Activated CD8-positive, alpha-beta T cell treated with anti-CD3 and anti-CD28 coated beads for 36 hours (primary cell): ENCODE results near the gene LHX3. TPM values are rescaled to one million over a fixed set of nuclear protein-coding genes. Genes with fewer than 3 reads are reported as not detected.

Source experiments
- ATAC-seq: fragments of 200-7000 bp; cut with Tn5 transposase; one replicate; pipeline ENCODE4 v1.10.0; 2021; ENCODE audit warnings: mild to moderate bottlenecking, moderate library complexity
- CTCF ChIA-PET: fragments of 350-600 bp; sonication (Branson Sonifier 250); formaldehyde crosslinking; loops from one replicate; lab custom pipeline; 2021; ENCODE audit warnings: antibody characterized with exemption; lab: Charles Lee
- POLR2A ChIA-PET: fragments of 350-600 bp; sonication (Branson Sonifier 250); formaldehyde crosslinking; loops from one replicate; lab custom pipeline; 2021; ENCODE audit warnings: antibody characterized with exemption; lab: Charles Lee
- DNase-seq: peaks from one replicate; pipeline ENCODE4 v3.0.0-alpha.2; 2020
- H3K27ac Mint-ChIP-seq: one replicate; pipeline ENCODE4 v1.8.0; 2021; ENCODE audit warnings: mild to moderate bottlenecking, mixed read lengths
- H3K27me3 Mint-ChIP-seq: one replicate; pipeline ENCODE4 v1.8.0; 2021; ENCODE audit warnings: mixed read lengths
- H3K36me3 Mint-ChIP-seq: one replicate; pipeline ENCODE4 v1.8.0; 2021; ENCODE audit warnings: low read depth, mixed read lengths
- H3K4me1 Mint-ChIP-seq: one replicate; pipeline ENCODE4 v1.8.0; 2021; ENCODE audit warnings: low read depth, mixed read lengths
- H3K4me3 Mint-ChIP-seq: one replicate; pipeline ENCODE4 v1.8.0; 2021; ENCODE audit warnings: mild to moderate bottlenecking, moderate library complexity, mixed read lengths
- H3K9me3 Mint-ChIP-seq: one replicate; pipeline ENCODE4 v1.8.0; 2021; ENCODE audit warnings: mixed read lengths
- CTCF ChIP-seq: fragments of 200-600 bp; IDR thresholded peaks from one replicate; pipeline ENCODE4 v1.8.0; 2022; ENCODE audit warnings: antibody characterized with exemption, mild to moderate bottlenecking
- intact Hi-C: fragments of 100-400 bp; cut with micrococcal nuclease; formaldehyde crosslinking; loops from one replicate; pipeline ENCODE4 v1.10.0; 2022
- total RNA-seq, 2 experiments: library from RNA; stranded (reverse); gene quantifications; one replicate each; pipeline ENCODE4 v1.2.3, GENCODE V29; 2021

Gene LHX3
- total RNA-seq, 2 experiments from 2014 or later = not detected

DNA sequence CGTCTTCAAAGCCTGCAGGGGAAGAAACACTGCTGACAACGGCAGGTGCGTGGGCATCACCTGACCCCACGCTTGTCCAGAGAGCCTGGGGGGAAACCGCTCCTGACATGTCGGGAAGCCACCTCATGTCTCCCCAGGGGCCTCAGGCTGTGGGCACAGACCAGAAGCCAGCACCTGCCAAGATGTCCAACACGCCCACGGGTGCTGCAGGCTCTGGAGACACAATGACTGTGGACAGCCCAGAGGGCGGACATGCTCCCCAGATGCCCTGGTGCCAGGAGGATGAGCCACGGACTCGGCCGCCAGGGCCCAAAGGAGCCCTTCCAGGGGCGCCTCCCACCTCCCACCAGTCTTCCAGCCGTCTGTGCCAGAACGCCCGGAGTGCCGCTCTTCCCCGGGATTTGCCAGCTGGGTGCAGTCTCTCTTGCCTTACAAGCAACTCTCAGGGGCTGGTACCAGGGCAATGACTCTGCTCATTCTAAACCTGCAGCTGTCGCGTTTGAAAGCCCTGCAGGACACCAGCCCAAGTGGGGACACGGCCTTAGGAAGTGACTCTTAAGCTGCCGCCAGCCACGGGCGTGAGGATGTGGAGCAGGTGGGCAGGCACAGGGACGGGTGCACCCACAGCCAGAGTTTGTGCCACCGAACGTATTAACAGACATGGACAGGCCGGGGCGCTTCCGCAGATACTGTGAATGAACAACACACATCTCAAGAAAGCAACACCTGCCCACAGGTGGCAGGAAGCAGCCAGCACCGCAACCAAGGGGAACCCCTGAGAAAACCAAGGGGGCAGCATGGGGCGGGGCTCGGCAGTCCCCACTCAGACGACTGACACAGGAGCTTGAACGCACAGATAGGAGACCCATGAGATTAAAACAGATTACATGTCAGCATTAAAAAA lies 6.8 kb upstream of the LHX3 start:
- no peak overlapping the region for H3K27ac Mint-ChIP-seq
- no peak for TF ChIP-seq CTCF
- intact Hi-C loops = no loop called here
- H3K4me3 Mint-ChIP-seq = no peak overlapping the region
- CTCF ChIA-PET = no interaction called here
- H3K36me3 Mint-ChIP-seq = peaks cover 36% of the 10 kb centered on the region
- ATAC-seq (no peak), DNase-seq (no peak)
- H3K27me3 Mint-ChIP-seq = no peaks in the 10 kb centered on the region
- no peaks in the 10 kb centered on the region for H3K4me1 Mint-ChIP-seq
- POLR2A ChIA-PET = no interaction called here
- no peaks in the 10 kb centered on the region for H3K9me3 Mint-ChIP-seq

DNA sequence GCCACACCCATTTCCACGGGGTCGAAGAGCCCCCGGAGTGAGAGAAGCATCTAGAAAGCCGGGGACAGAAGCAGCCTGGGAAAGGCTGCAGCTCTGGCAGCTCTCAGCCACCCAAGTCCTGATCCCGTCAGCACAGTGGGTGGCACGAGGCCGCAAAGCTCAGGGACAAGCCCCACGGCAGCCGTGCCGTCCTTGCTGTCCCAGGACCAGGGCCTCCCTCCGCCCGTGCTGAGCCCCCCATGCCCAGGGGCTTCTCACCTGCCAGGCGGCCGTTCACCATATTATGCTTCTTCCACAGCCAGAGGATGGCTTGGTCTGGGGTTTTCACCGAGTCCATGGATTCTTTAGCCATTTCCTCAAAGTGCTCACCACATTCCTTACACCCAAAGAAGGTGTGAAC lies 6.1 kb upstream of the LHX3 start:
- Mint-ChIP-seq H3K4me1 (no peaks in the 10 kb centered on the region), H3K4me3 (no peak overlapping the region), H3K9me3 (no peaks in the 10 kb centered on the region), H3K27ac (no peak overlapping the region), H3K36me3 (peaks cover 35% of the 10 kb centered on the region), H3K27me3 (peaks cover under 1% of the 10 kb centered on the region)
- no peak for DNase-seq
- TF ChIP-seq CTCF = no peak
- CTCF ChIA-PET = no interaction called here
- ATAC-seq = no peak
- POLR2A ChIA-PET = no interaction called here
- intact Hi-C loops = no loop called here

DNA sequence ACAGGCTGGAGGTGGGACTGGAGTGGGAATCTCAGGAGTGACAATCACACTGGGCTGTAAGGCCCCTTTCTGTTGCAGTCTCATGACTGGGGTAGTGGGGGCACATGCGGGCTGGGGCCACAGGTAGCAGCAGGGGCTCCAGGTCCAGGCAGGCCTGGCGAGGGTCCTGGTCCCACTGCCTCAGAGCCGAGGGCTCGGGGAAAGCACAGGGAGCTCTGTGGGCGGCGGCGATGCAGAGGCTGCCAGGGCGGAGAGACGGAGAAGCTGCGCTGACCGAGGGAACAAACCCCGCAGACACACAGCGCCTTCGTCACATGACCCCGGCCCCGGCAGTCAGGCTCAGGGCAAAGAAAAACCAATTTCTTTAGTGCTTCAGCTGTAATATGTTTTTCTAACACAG lies 5.3 kb upstream of the LHX3 start:
- ChIA-PET POLR2A (no interaction called here), CTCF (no interaction called here)
- intact Hi-C loops = no loop called here
- no peaks in the 10 kb centered on the region for H3K9me3 Mint-ChIP-seq
- no peak for TF ChIP-seq CTCF
- H3K27ac Mint-ChIP-seq = no peak overlapping the region
- no peak for DNase-seq
- H3K27me3 Mint-ChIP-seq = peaks cover 1% of the 10 kb centered on the region
- H3K4me1 Mint-ChIP-seq = no peaks in the 10 kb centered on the region
- no peak for ATAC-seq
- no peak overlapping the region for H3K4me3 Mint-ChIP-seq
- H3K36me3 Mint-ChIP-seq = peaks cover 29% of the 10 kb centered on the region

DNA sequence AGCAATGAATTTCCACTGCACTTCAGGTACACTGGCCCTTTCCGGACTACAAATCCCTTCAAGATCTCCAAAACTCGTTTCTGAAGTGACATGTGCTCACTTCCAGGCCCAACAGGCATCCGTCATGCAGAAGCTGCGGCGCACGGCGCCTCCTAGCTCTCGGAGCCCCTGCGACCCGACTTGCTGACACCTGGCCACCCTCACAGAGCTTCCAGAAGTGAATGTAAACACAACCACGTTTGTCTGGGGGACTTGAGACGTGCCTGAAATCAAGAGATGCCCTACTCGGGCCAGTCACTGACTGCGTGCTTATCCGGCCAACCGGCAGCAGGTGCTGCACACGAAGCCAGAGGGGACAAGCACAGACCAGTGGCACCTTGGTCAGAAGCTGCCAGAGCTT lies 4.9 kb upstream of the LHX3 start:
- TF ChIP-seq CTCF = no peak
- intact Hi-C loops = no loop called here
- Mint-ChIP-seq H3K9me3 (no peaks in the 10 kb centered on the region), H3K4me3 (no peak overlapping the region), H3K27me3 (peaks cover 1% of the 10 kb centered on the region), H3K27ac (no peak overlapping the region), H3K4me1 (no peaks in the 10 kb centered on the region), H3K36me3 (peaks cover 25% of the 10 kb centered on the region)
- ATAC-seq = no peak
- ChIA-PET POLR2A (no interaction called here), CTCF (no interaction called here)
- no peak for DNase-seq

GRCh38 chr9:136209232-136209631 lies 4.3 kb upstream of the LHX3 start:
- Mint-ChIP-seq H3K36me3 (peaks cover 19% of the 10 kb centered on the region), H3K27ac (no peak overlapping the region), H3K27me3 (peaks cover 3% of the 10 kb centered on the region), H3K4me3 (no peak overlapping the region), H3K4me1 (no peaks in the 10 kb centered on the region), H3K9me3 (no peaks in the 10 kb centered on the region)
- ATAC-seq = no peak
- no peak for TF ChIP-seq CTCF
- CTCF ChIA-PET = no interaction called here
- intact Hi-C loops = no loop called here
- DNase-seq = no peak
- POLR2A ChIA-PET = no interaction called here
